Neural progenitor cell (in vitro differentiated cells): ENCODE data around the gene BRD3.

Source experiments
- CTCF ChIP-seq: fragments of 200-600 bp; sonication (generic); IDR thresholded peaks from 2 replicates; pipeline ENCODE4 v1.5.1; 2017; ENCODE audit warnings: antibody characterized with exemption, mild to moderate bottlenecking
- EZH2phosphoT487 ChIP-seq: fragments of 200-600 bp; sonication (generic); IDR thresholded peaks from 2 replicates; pipeline ENCODE4 v1.6.1; 2017; ENCODE audit warnings: antibody characterized with exemption

GRCh38 chr9:134036130-134036529 lies 31.7 kb downstream of the BRD3 start:
- TF ChIP-seq EZH2phosphoT487 (no peak), CTCF (no peak)
